ENCODE data around the gene GRB2. TPM values are rescaled to one million over a fixed set of nuclear protein-coding genes. Genes with fewer than 3 reads are reported as not detected.

Gene GRB2
- polyA plus RNA-seq, 3 donors: 164 to 338 (median 262) TPM

- Histone ChIP-seq H3K36me3 (replicated peaks in 1 of 2; ENCODE audit: control insufficient read depth in 1 of 2, insufficient read depth in 2 of 2, low read length in 2 of 2) (peaks cover 14 to 36% of the 10 kb centered on the region in 2 donors), H3K27ac (ENCODE audit: low read depth in 1 of 2, low read length in 2 of 2) (peak overlapping the region; percentile 89 to 94), H4K20me1 (ENCODE audit: insufficient read depth, low read length) (peaks cover 4% of the 10 kb centered on the region), H3K9ac (ENCODE audit: insufficient read depth, low read length, poor library complexity, severe bottlenecking) (peak overlapping the region; percentile 96), H2AFZ (ENCODE audit: insufficient read depth, low read depth, low read length, poor library complexity, severe bottlenecking) (peak overlapping the region; percentile 83), H3K4me2 (replicated peaks; ENCODE audit: extremely low read depth, low read length, poor library complexity, severe bottlenecking) (peak overlapping the region; percentile 89), H3K27me3 (ENCODE audit: control insufficient read depth in 2 of 2, insufficient read depth in 2 of 2, low read length in 2 of 2) (no peaks in the 10 kb centered on the region), H3K4me3 (replicated peaks in 1 of 3; ENCODE audit: low read depth in 2 of 3, low read length in 3 of 3) (peak overlapping the region; percentile 69 to 94 (median 92)), H3K79me2 (ENCODE audit: insufficient read depth, low read length) (peaks cover 73% of the 10 kb centered on the region), H3K9me3 (replicated peaks in 1 of 2; ENCODE audit: control insufficient read depth in 1 of 2, insufficient read depth in 1 of 2, low read length in 2 of 2) (no peaks in the 10 kb centered on the region), H3K4me1 (ENCODE audit: control insufficient read depth in 1 of 2, insufficient read depth in 2 of 2, low read length in 2 of 2) (peaks cover 64 to 69% of the 10 kb centered on the region in 2 donors)
- Mint-ChIP-seq H3K27ac (peak overlapping the region; percentile 85 to 94 (median 92)), H3K9me3 (peaks cover 0 to 4% (median 0%) of the 10 kb centered on the region in 7 donors), H3K4me3 (peak overlapping the region; percentile 81 to 92), H3K4me1 (peaks cover 64% of the 10 kb centered on the region), H3K27me3 (ENCODE audit: low read depth in 3 of 3) (peaks cover 0 to 2% (median 0%) of the 10 kb centered on the region in 3 donors), H3K36me3 (peaks cover 31 to 42% of the 10 kb centered on the region in 2 donors)
- intact Hi-C loops (cut with micrococcal nuclease): loop anchor here in 1 of 2 donors (5.0 kb wide), 1 partner anchor 137 kb away; the partner anchor contains the start of gene GRB2
- WGBS (ENCODE audit: insufficient coverage): under 1% methylated on average over 46 of the region's 47 CpGs
- no peak for TF ChIP-seq CTCF (IDR thresholded peaks at IDR 0.05)
- peak; percentile 43 to 65 (median 48) for DNase-seq
Measured at GRCh38 chr17:75270218-75270965, 135.1 kb downstream of the GRB2 start.

- intact Hi-C loops (cut with micrococcal nuclease): loop anchor here (5.0 to 10.0 kb wide), 3 partner anchors 137 to 315 kb away; partner anchors contain the start of genes GRB2 (in 1 of the 2) and MYO15B (in 1 of the 2)
- Histone ChIP-seq H3K27ac (ENCODE audit: low read depth in 1 of 2, low read length in 2 of 2) (peak overlapping the region; percentile 89 to 94), H3K36me3 (replicated peaks in 1 of 2; ENCODE audit: control insufficient read depth in 1 of 2, insufficient read depth in 2 of 2, low read length in 2 of 2) (peaks cover 16 to 38% of the 10 kb centered on the region in 2 donors), H3K4me1 (ENCODE audit: control insufficient read depth in 1 of 2, insufficient read depth in 2 of 2, low read length in 2 of 2) (peaks cover 68 to 75% of the 10 kb centered on the region in 2 donors), H3K4me2 (replicated peaks; ENCODE audit: extremely low read depth, low read length, poor library complexity, severe bottlenecking) (peak overlapping the region; percentile 89), H2AFZ (ENCODE audit: insufficient read depth, low read depth, low read length, poor library complexity, severe bottlenecking) (peak overlapping the region; percentile 83), H3K9me3 (replicated peaks in 1 of 2; ENCODE audit: control insufficient read depth in 1 of 2, insufficient read depth in 1 of 2, low read length in 2 of 2) (no peaks in the 10 kb centered on the region), H3K27me3 (ENCODE audit: control insufficient read depth in 2 of 2, insufficient read depth in 2 of 2, low read length in 2 of 2) (no peaks in the 10 kb centered on the region), H3K79me2 (ENCODE audit: insufficient read depth, low read length) (peaks cover 73% of the 10 kb centered on the region), H3K4me3 (replicated peaks in 1 of 3; ENCODE audit: low read depth in 2 of 3, low read length in 3 of 3) (peak overlapping the region; percentile 69 to 94 (median 92)), H4K20me1 (ENCODE audit: insufficient read depth, low read length) (peaks cover 4% of the 10 kb centered on the region), H3K9ac (ENCODE audit: insufficient read depth, low read length, poor library complexity, severe bottlenecking) (peak overlapping the region; percentile 96)
- peaks cover 0 to 4% (median 0%) of the 10 kb centered on the region in 7 donors for H3K9me3 Mint-ChIP-seq
- peaks cover 68% of the 10 kb centered on the region for H3K4me1 Mint-ChIP-seq
- 0% methylated on average over 3 of the region's 6 CpGs for WGBS (ENCODE audit: insufficient coverage)
- peaks cover 29 to 40% of the 10 kb centered on the region in 2 donors for H3K36me3 Mint-ChIP-seq
- H3K27ac Mint-ChIP-seq: peak overlapping the region; percentile 85 to 94 (median 92)
- peak overlapping the region; percentile 81 to 92 for H3K4me3 Mint-ChIP-seq
- TF ChIP-seq CTCF (IDR thresholded peaks at IDR 0.05): no peak
- peak in 1 of 3 donors; percentile 41 for DNase-seq
- H3K27me3 Mint-ChIP-seq (ENCODE audit: low read depth in 3 of 3): peaks cover 0 to 2% (median 0%) of the 10 kb centered on the region in 3 donors
Measured at GRCh38 chr17:75269844-75270217, 135.6 kb downstream of the GRB2 start.

Small RNA genes lying within 50 kb of the gene (small RNA-seq; reads per million reads assigned to genes)
- gene MIR3678 (ENCODE audit: insufficient read length, low read depth) (not detected), gene RF00019 (ENCODE audit: insufficient read length, low read depth) (not detected), gene RNU6-938P (ENCODE audit: insufficient read length, low read depth) (not detected)

Other genes with a start within 250 kb of the GRB2 start
- gene SUMO2, start 222.7 kb downstream of the GRB2 start, polyA plus RNA-seq: 100 to 1,000 TPM in 2 of 3 donors, 10 to 100 TPM in 1; 64.9 to 318 (median 282) TPM
- gene NUP85, start 200.0 kb downstream of the GRB2 start, polyA plus RNA-seq: 10 to 100 TPM; 36.3 to 94.2 (median 38.7) TPM
- 100 to 1,000 TPM in 1 of 3 donors, 10 to 100 TPM in 1, 1 to 10 TPM in 1; 4.3 to 162 (median 15.7) TPM for gene GGA3, start 144.1 kb downstream of the GRB2 start, polyA plus RNA-seq
- gene MRPS7, start 143.8 kb downstream of the GRB2 start, polyA plus RNA-seq: 100 to 1,000 TPM in 2 of 3 donors, 10 to 100 TPM in 1; 26.7 to 122 (median 101) TPM
- gene MIF4GD, start 134.4 kb downstream of the GRB2 start, polyA plus RNA-seq: 100 to 1,000 TPM in 1 of 3 donors, 10 to 100 TPM in 2; 66.9 to 103 (median 80.6) TPM
- gene SLC25A19, start 116.2 kb downstream of the GRB2 start, polyA plus RNA-seq: 10 to 100 TPM; 14.4 to 21.5 (median 18.8) TPM
- gene TMEM94, start 51.0 kb upstream of the GRB2 start, polyA plus RNA-seq: 100 to 1,000 TPM in 1 of 3 donors, 1 to 10 TPM in 2; 7.2 to 129 (median 8.4) TPM
- under 1 TPM in 1 of 3 donors, not detected in 2; 0.33 TPM for gene CASKIN2, start 109.9 kb upstream of the GRB2 start, polyA plus RNA-seq
- gene TSEN54, start 110.8 kb upstream of the GRB2 start, polyA plus RNA-seq: 10 to 100 TPM; 10.3 to 13.6 (median 11.8) TPM
- gene LLGL2, start 120.0 kb upstream of the GRB2 start, polyA plus RNA-seq: 1 to 10 TPM; 4.8 to 7.5 (median 5.5) TPM
- 100 to 1,000 TPM in 1 of 3 donors, under 1 TPM in 2; 0.17 to 596 (median 0.62) TPM for gene MYO15B, start 182.1 kb upstream of the GRB2 start, polyA plus RNA-seq
- 1 to 10 TPM in 1 of 3 donors, under 1 TPM in 2; 0.15 to 3.3 (median 0.43) TPM for gene SMIM5, start 227.8 kb upstream of the GRB2 start, polyA plus RNA-seq